ENCODE data around the gene MTHFD1L. TPM values are rescaled to one million over a fixed set of nuclear protein-coding genes. Genes with fewer than 3 reads are reported as not detected.

MTHFD1L gene
- total RNA-seq, 4 donors from 2014 or later, result 3.3 to 7.8 (median 3.8) TPM

DNA sequence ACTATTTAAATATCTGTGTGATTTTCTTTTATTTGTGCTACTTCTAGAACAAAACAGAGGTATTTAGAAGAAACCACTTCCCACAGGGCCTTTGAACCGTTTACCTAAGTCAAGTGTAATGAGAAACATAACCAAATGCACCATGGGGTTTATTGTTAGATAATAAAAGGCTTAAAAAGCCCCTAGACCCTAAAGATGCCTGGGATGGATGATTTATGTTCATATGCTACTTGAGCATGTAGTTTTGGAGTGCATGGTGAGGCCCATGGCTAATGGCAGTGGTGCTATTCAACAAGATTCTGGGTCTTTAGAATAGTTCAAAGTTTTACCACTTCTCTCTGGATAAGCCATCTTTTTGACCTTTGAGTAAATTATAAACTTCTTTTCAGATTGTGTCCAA, 65.9 kb downstream of the MTHFD1L start:
- TF ChIP-seq, protein P1, sequence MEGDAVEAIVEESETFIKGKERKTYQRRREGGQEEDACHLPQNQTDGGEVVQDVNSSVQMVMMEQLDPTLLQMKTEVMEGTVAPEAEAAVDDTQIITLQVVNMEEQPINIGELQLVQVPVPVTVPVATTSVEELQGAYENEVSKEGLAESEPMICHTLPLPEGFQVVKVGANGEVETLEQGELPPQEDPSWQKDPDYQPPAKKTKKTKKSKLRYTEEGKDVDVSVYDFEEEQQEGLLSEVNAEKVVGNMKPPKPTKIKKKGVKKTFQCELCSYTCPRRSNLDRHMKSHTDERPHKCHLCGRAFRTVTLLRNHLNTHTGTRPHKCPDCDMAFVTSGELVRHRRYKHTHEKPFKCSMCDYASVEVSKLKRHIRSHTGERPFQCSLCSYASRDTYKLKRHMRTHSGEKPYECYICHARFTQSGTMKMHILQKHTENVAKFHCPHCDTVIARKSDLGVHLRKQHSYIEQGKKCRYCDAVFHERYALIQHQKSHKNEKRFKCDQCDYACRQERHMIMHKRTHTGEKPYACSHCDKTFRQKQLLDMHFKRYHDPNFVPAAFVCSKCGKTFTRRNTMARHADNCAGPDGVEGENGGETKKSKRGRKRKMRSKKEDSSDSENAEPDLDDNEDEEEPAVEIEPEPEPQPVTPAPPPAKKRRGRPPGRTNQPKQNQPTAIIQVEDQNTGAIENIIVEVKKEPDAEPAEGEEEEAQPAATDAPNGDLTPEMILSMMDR (IDR thresholded peaks at IDR 0.05; ENCODE audit: low read depth), result no peak

DNA sequence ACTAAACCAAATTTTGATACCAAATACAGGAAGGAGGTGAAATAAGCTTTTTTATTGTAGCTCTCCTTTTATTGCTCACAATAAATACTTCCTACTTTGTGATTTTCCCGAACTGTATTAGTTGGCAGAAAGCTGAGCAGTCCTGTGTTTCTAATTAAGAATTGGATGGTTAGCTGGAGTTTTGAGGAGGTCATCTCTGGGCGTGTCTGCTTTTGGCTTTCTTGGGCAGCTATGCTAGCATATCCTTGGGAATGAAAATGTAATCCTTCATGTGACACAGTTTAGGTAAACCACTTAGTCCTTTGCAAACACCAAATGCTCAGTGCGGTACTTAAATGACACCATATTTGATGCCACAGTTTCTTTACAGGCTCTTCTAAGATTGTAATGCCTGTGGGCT, 67.5 kb downstream of the MTHFD1L start:
- TF ChIP-seq, protein P1 (IDR thresholded peaks at IDR 0.05; ENCODE audit: low read depth), result no peak

DNA sequence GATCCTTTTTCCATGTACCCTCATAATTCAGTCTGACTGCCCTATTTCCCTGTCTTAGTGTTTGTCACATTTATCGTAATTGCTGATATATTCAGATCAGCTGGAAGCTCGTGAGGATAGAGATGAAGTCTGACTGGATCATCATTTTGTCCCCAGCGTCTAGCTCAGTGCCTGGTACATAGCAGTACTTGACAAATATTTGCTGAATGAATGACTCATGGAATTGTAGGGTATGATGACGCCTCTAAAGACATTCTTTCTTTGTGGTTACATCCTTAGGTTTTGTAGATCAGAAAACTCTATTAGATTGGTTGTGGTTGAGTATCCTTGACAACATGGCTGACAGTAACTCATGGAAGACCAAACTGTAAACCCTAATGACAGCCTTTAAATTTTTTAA, 68.9 kb downstream of the MTHFD1L start:
- TF ChIP-seq, protein P1 (IDR thresholded peaks at IDR 0.05; ENCODE audit: low read depth), result no peak

DNA sequence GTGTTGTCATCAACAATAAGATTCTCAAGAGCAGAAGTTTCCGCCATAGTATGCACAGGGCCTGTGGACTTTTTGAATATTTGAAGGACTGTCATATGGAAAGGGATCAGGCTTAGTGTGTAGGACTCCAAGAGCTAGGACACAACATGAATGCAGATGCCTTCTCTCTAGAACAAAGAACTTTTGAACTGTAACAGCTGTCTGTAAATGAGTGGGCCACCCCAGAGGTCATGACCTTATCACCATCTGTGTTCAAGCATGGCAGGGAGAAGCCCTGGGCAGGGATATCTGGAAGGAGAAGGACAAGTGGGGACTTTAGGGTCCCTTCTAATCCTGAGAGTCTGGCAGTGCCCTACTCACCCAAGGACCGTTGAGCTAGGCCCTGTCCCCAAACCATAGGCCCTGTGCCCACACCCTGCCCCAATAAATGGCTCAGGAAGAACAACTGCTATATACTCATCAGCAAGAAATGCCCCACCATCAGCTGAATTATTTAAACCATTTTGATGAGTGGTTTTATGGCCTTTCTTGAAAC, 70.6 kb downstream of the MTHFD1L start:
- TF ChIP-seq, protein P1 (IDR thresholded peaks at IDR 0.05; ENCODE audit: low read depth), result no peak

DNA sequence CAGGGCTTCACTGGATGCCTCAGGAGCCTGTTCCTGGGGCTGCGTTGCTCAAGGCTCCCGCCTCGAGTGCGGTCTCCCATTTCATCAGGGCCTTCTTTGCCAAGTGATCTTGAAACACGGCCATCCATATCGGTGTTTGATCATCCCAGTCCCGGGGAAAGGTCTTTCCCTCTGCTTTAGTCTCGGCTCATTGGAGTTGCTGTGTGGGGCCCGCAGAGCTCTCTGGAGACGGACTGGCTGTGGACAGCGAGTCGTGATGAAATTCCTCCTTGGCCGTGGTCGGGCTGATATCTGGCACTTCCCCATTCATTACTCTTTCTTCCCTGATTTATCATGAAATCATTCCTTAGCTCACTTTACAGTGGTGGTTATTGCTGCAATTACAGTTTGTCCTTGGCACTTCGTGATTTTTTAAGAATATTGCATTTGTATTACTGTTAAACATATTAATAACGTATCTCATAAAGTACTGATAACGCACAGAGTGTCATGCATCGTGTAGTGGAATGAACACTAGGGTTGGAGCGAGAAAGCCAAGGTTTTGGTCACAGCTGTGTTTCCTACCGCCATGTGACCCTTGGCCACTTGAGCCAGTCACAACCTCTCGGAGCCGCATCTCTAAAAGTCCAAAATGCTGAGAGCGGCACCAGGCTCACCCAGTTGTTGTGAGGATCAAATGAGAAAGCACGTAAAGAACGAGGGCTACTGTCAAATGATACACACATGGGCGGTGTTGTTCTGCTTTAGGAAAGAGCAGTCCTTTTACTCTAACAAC, 71.8 kb downstream of the MTHFD1L start:
- TF ChIP-seq, protein P1 (IDR thresholded peaks at IDR 0.05; ENCODE audit: low read depth), result no peak

DNA sequence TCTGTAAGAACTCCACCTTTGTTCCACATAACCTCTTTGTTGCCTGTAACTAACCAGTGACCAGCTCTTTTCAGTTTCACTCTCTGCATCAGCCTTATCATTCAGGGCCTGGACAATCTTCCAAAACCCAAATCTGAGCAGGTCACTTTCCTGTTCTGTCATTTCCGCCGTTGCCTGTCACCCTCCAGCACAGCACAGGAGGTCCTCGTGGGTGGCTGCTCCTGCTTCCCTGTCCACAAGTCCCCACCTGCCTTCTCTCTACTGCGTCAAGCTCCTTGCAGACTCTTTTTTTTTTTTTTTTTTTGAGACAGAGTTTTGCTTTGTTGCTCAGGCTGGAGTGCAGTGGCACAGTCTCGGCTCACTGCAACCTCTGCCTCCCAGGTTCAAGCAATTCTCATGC, 73.9 kb downstream of the MTHFD1L start:
- TF ChIP-seq, protein P1 (IDR thresholded peaks at IDR 0.05; ENCODE audit: low read depth), result no peak

DNA sequence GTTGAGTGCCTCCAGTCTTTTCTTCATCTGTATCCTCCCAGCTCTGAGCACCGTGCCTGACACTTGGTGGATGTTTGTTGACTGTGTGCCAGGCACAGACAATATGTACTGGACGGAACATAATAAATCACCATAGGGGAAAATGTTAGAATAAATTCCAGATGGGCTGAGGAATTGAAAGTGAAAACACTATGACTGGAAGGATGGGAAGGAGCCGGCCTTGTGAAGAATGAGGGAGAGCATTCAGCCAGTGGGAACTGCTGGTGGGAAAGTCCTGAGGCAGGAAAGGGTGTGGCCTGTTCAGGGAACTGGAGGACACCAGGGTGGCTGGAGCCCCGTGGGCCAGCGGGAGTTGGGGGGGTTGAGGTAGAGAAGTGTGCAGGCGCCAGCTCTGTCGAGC, 75.4 kb downstream of the MTHFD1L start:
- TF ChIP-seq, protein P1 (IDR thresholded peaks at IDR 0.05; ENCODE audit: low read depth), result no peak
